ENCODE results near the gene SHROOM3. TPM values are rescaled to one million over a fixed set of nuclear protein-coding genes. Genes with fewer than 3 reads are reported as not detected.

SHROOM3 gene
- total and polyA plus RNA-seq, 2 donors (not counting 1 experiment from before 2014, with no cell fraction given) = 0.91 to 1.5 TPM

DNA sequence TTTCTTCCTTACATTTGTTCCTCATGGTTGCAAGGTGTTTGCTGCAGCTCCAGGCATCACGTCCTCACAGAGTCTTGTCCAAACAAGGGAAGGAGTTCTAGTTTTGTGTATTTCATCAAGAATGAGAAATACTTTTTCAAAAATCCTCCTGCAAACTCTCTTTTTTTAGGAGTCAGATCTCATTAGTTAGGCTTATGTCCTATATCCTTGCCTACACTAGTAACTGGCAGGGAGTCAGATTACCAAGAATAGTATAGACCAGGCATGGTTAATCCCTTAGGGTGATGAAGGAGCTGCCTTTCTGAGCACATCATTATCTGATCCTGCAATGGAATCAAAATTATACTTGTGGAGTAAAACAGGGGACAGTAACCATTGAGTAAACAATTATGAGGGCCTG is 160.4 kb downstream of the SHROOM3 start:
- Histone ChIP-seq H3K27ac (ENCODE audit: low read length in 2 of 2) (no peak overlapping the region), H3K27me3 (replicated peaks in 1 of 4; ENCODE audit: control extremely low read depth in 1 of 4, control insufficient read depth in 3 of 4, insufficient read depth in 4 of 4, low read length in 3 of 4) (no peaks in the 10 kb centered on the region), H3K4me2 (replicated peaks; ENCODE audit: low read depth, low read length, poor library complexity, severe bottlenecking) (no peak overlapping the region), H4K20me1 (ENCODE audit: control insufficient read depth, insufficient read depth, low read length, poor library complexity, severe bottlenecking) (no peaks in the 10 kb centered on the region), H3K4me3 (ENCODE audit: control extremely low read depth in 1 of 5, extremely low read depth in 1 of 5, insufficient read depth in 1 of 5, low read depth in 2 of 5, low read length in 4 of 5) (no peak overlapping the region), H2AFZ (ENCODE audit: insufficient read depth, low read depth, low read length, poor library complexity, severe bottlenecking) (no peak overlapping the region), H3K9me3 (ENCODE audit: control extremely low read depth in 1 of 3, control insufficient read depth in 2 of 3, insufficient read depth in 1 of 3, low read length in 2 of 3) (no peaks in the 10 kb centered on the region), H3K9ac (ENCODE audit: low read length) (no peak overlapping the region), H3K36me3 (replicated peaks in 1 of 2; ENCODE audit: control extremely low read depth in 1 of 2, control insufficient read depth in 1 of 2, extremely low read depth in 1 of 2, insufficient read depth in 2 of 2, low read length in 1 of 2) (no peaks in the 10 kb centered on the region), H3K79me2 (ENCODE audit: control insufficient read depth, insufficient read depth, low read length) (no peaks in the 10 kb centered on the region), H3K4me1 (ENCODE audit: control insufficient read depth in 2 of 2, insufficient read depth in 2 of 2, low read length in 2 of 2) (no peaks in the 10 kb centered on the region)
- WGBS (ENCODE audit: insufficient coverage) = no CpG with 5 or more reads among the region's 1 CpG
- POLR2A ChIA-PET = no interaction called here
- no peak for DNase-seq
- Mint-ChIP-seq H3K9me3 (ENCODE audit: insufficient read depth) (no peaks in the 10 kb centered on the region), H3K27me3 (peaks cover 13% of the 10 kb centered on the region), H3K4me3 (no peak overlapping the region), H3K27ac (no peak overlapping the region), H3K4me1 (no peaks in the 10 kb centered on the region)
- CTCF ChIA-PET = no interaction called here
- ATAC-seq (ENCODE audit: low read depth) = no peak
- TF ChIP-seq EZH2 (IDR thresholded peaks at IDR 0.05; ENCODE audit: borderline replicate concordance, insufficient read depth, low read depth, low read length, poor library complexity, severe bottlenecking) = no peak
- TF ChIP-seq, protein P1, sequence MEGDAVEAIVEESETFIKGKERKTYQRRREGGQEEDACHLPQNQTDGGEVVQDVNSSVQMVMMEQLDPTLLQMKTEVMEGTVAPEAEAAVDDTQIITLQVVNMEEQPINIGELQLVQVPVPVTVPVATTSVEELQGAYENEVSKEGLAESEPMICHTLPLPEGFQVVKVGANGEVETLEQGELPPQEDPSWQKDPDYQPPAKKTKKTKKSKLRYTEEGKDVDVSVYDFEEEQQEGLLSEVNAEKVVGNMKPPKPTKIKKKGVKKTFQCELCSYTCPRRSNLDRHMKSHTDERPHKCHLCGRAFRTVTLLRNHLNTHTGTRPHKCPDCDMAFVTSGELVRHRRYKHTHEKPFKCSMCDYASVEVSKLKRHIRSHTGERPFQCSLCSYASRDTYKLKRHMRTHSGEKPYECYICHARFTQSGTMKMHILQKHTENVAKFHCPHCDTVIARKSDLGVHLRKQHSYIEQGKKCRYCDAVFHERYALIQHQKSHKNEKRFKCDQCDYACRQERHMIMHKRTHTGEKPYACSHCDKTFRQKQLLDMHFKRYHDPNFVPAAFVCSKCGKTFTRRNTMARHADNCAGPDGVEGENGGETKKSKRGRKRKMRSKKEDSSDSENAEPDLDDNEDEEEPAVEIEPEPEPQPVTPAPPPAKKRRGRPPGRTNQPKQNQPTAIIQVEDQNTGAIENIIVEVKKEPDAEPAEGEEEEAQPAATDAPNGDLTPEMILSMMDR (IDR thresholded peaks at IDR 0.05) = no peak
- intact Hi-C loops (cut with micrococcal nuclease) = no loop called here

DNA sequence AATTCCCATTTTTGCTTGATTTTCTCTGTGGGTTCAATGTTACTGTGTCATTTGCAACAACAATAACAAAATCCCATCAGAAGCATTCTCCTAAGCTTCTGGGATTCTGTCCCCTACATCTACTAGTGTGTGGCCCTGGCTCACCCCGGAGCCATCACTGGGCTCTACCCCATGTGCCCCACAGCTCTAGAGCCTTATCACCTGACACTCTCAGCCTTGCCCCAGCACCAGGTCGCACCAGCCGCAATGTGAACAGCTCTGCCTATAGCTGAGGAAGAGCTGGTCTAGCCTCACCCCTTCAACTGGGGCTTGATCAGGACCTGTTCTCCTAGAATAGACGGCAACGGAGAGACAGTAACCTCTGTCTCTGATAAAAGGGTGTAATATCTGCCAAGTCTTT is 161.7 kb downstream of the SHROOM3 start:
- Mint-ChIP-seq H3K4me3 (no peak overlapping the region), H3K4me1 (no peaks in the 10 kb centered on the region), H3K27me3 (peaks cover 13% of the 10 kb centered on the region), H3K9me3 (ENCODE audit: insufficient read depth) (no peaks in the 10 kb centered on the region), H3K27ac (no peak overlapping the region)
- Histone ChIP-seq H3K79me2 (ENCODE audit: control insufficient read depth, insufficient read depth, low read length) (no peaks in the 10 kb centered on the region), H2AFZ (ENCODE audit: insufficient read depth, low read depth, low read length, poor library complexity, severe bottlenecking) (no peak overlapping the region), H3K9ac (ENCODE audit: low read length) (no peak overlapping the region), H3K27ac (ENCODE audit: low read length in 2 of 2) (no peak overlapping the region), H3K36me3 (replicated peaks in 1 of 2; ENCODE audit: control extremely low read depth in 1 of 2, control insufficient read depth in 1 of 2, extremely low read depth in 1 of 2, insufficient read depth in 2 of 2, low read length in 1 of 2) (no peaks in the 10 kb centered on the region), H3K9me3 (ENCODE audit: control extremely low read depth in 1 of 3, control insufficient read depth in 2 of 3, insufficient read depth in 1 of 3, low read length in 2 of 3) (no peaks in the 10 kb centered on the region), H3K4me3 (ENCODE audit: control extremely low read depth in 1 of 5, extremely low read depth in 1 of 5, insufficient read depth in 1 of 5, low read depth in 2 of 5, low read length in 4 of 5) (no peak overlapping the region), H4K20me1 (ENCODE audit: control insufficient read depth, insufficient read depth, low read length, poor library complexity, severe bottlenecking) (no peaks in the 10 kb centered on the region), H3K27me3 (replicated peaks in 1 of 4; ENCODE audit: control extremely low read depth in 1 of 4, control insufficient read depth in 3 of 4, insufficient read depth in 4 of 4, low read length in 3 of 4) (no peaks in the 10 kb centered on the region), H3K4me2 (replicated peaks; ENCODE audit: low read depth, low read length, poor library complexity, severe bottlenecking) (no peak overlapping the region), H3K4me1 (ENCODE audit: control insufficient read depth in 2 of 2, insufficient read depth in 2 of 2, low read length in 2 of 2) (no peaks in the 10 kb centered on the region)
- DNase-seq = no peak
- intact Hi-C loops (cut with micrococcal nuclease) = no loop called here
- TF ChIP-seq, protein P1 (IDR thresholded peaks at IDR 0.05) = no peak
- no peak for TF ChIP-seq EZH2 (IDR thresholded peaks at IDR 0.05; ENCODE audit: borderline replicate concordance, insufficient read depth, low read depth, low read length, poor library complexity, severe bottlenecking)
- POLR2A ChIA-PET = no interaction called here
- 93% methylated on average over 3 of the region's 5 CpGs for WGBS (ENCODE audit: insufficient coverage)
- no peak for ATAC-seq (ENCODE audit: low read depth)
- CTCF ChIA-PET = no interaction called here
